HCT116 (cell line): ENCODE results near the gene TMTC3. TPM values are rescaled to one million over a fixed set of nuclear protein-coding genes. Genes with fewer than 3 reads are reported as not detected.

Experiments used
- ATAC-seq: fragments of 200-7000 bp; cut with Tn5 transposase; 2 replicates; pipeline ENCODE4 v1.9.1; 2020; ENCODE audit warnings: mild to moderate bottlenecking, moderate library complexity
- BruUV-seq: library from RNA; stranded (reverse); fragments of 400-500 nt; replicated peaks from 2 replicates; lab custom pipeline; 2021; lab: Mats Ljungman, UMichigan
- CTCF ChIA-PET: fragments of 300-600 bp; sonication (Branson Sonifier 250); formaldehyde crosslinking; loops from one replicate; lab custom pipeline; 2021; ENCODE audit warnings: antibody characterized with exemption; lab: Charles Lee
- POLR2A ChIA-PET: fragments of 300-600, 350-600 bp; sonication (Branson Sonifier 250); formaldehyde crosslinking; loops from one replicate; lab custom pipeline; 2021; ENCODE audit warnings: antibody characterized with exemption; lab: Charles Lee
- RAD21 ChIA-PET, 2 experiments: fragments of 300-600 bp; sonication (Branson Sonifier 250); formaldehyde crosslinking; loops; one replicate each; lab custom pipeline; 2023; ENCODE audit warnings: low total read pairs in 2 of 2; ENCODE audit not compliant: uncharacterized antibody in 2 of 2, unreplicated experiment in 2 of 2, low non-redundant PET in 1 of 2; lab: Charles Lee
- DNase-seq: peaks from one replicate; pipeline ENCODE4 v3.0.0-alpha.2; 2010; ENCODE audit warnings: low read depth, low spot score
- H2AFZ ChIP-seq: fragments of 200-600 bp; shearing (Covaris generic), sonication (generic); 2 replicates; pipeline ENCODE4 v1.6.1; 2017; ENCODE audit warnings: low read depth, mixed run types, mixed read lengths, antibody characterized with exemption, low read length; ENCODE audit not compliant: poor library complexity, severe bottlenecking
- H3K27ac ChIP-seq: 2 replicates; pipeline ENCODE4 v1.5.1; 2012; ENCODE audit warnings: low read depth, low read length
- H3K27me3 ChIP-seq: fragments of 200-600 bp; sonication (generic); 2 replicates; pipeline ENCODE4 v1.6.1; 2016; ENCODE audit warnings: mixed run types, low read length, mixed read lengths; ENCODE audit not compliant: insufficient read depth
- H3K36me3 ChIP-seq, 2 experiments: fragments of 200-500 bp in 1 of 2; fragments of 200-600 bp in 1 of 2; sonication (Bioruptor generic) in 1 of 2; sonication (generic) in 1 of 2; 2 replicates each; pipeline versions ENCODE4 v1.5.1 to v1.6.1; 2014 to 2016; ENCODE audit warnings: low read length in 2 of 2, inconsistent platforms in 1 of 2, mixed read lengths in 1 of 2, mixed run types in 1 of 2; ENCODE audit not compliant: insufficient read depth in 2 of 2, control insufficient read depth in 1 of 2
- H3K4me1 ChIP-seq, 2 experiments: fragments of 200-600 bp in 1 of 2; sonication (generic) in 1 of 2; 2 replicates each; pipeline versions ENCODE4 v1.5.1 to v1.6.1; 2012 to 2017; ENCODE audit warnings: low read length in 2 of 2, inconsistent platforms in 1 of 2, mild to moderate bottlenecking in 1 of 2, mixed read lengths in 1 of 2, mixed run types in 1 of 2, moderate library complexity in 1 of 2; ENCODE audit not compliant: insufficient read depth in 2 of 2, control insufficient read depth in 1 of 2
- H3K4me2 ChIP-seq: fragments of 200-600 bp; sonication (generic); 2 replicates; pipeline ENCODE4 v1.6.1; 2017; ENCODE audit warnings: mixed run types, low read length, mixed read lengths
- H3K4me3 ChIP-seq, 2 experiments: fragments of 200-600 bp in 1 of 2; sonication (generic) in 1 of 2; replicated peaks in 1 of 2; 2 replicates each; pipeline ENCODE4 v1.5.1; 2011 to 2016; ENCODE audit warnings: low read length in 2 of 2, control low read depth in 1 of 2, low read depth in 1 of 2, mild to moderate bottlenecking in 1 of 2, mixed read lengths in 1 of 2, mixed run types in 1 of 2
- H3K79me2 ChIP-seq: fragments of 200-600 bp; sonication (generic); 2 replicates; pipeline ENCODE4 v1.6.1; 2017; ENCODE audit warnings: mild to moderate bottlenecking, mixed run types, low read length, moderate library complexity, mixed read lengths; ENCODE audit not compliant: insufficient read depth
- H3K9ac ChIP-seq: fragments of 200-600 bp; sonication (generic); 2 replicates; pipeline ENCODE4 v1.6.1; 2016; ENCODE audit warnings: low read length, mixed read lengths
- H3K9me2 ChIP-seq: fragments of 200-600 bp; sonication (generic), shearing (Covaris generic); 2 replicates; pipeline ENCODE4 v1.6.1; 2017; ENCODE audit warnings: mixed run types, mild to moderate bottlenecking, moderate library complexity; ENCODE audit not compliant: insufficient read depth
- H3K9me3 ChIP-seq, 2 experiments: fragments of 200-500 bp in 1 of 2; fragments of 200-600 bp in 1 of 2; sonication (Bioruptor generic) in 1 of 2; sonication (generic) in 1 of 2; 2 replicates each; pipeline ENCODE4 v1.6.1; 2014 to 2017; ENCODE audit warnings: low read length in 2 of 2, mixed read lengths in 2 of 2, inconsistent platforms in 1 of 2, low read depth in 1 of 2, mild to moderate bottlenecking in 1 of 2, mixed run types in 1 of 2, moderate library complexity in 1 of 2; ENCODE audit not compliant: control insufficient read depth in 1 of 2, insufficient read depth in 1 of 2
- H4K20me1 ChIP-seq: fragments of 200-600 bp; sonication (generic), shearing (Covaris generic); 2 replicates; pipeline ENCODE4 v1.6.1; 2017; ENCODE audit warnings: mixed run types, mild to moderate bottlenecking, moderate library complexity; ENCODE audit not compliant: insufficient read depth
- CBX3 ChIP-seq: IDR thresholded peaks from 2 replicates; pipeline ENCODE4 v1.6.1; 2012; ENCODE audit warnings: low read depth
- CEBPB ChIP-seq: IDR thresholded peaks from 2 replicates; pipeline ENCODE4 v1.6.1; 2012; ENCODE audit warnings: low read depth
- CTCF ChIP-seq, 3 experiments: fragments of 200-600 bp in 1 of 3; sonication (generic) in 1 of 3; IDR thresholded peaks in 2 of 3; conservative IDR thresholded peaks in 1 of 3; 2 replicates each; pipeline ENCODE4 v1.5.1; 2012 to 2017; ENCODE audit warnings: low read depth in 2 of 3, low read length in 2 of 3, antibody characterized with exemption in 1 of 3, borderline replicate concordance in 1 of 3, control low read depth in 1 of 3, mild to moderate bottlenecking in 1 of 3, mixed read lengths in 1 of 3, mixed run types in 1 of 3, moderate library complexity in 1 of 3; ENCODE audit not compliant: insufficient read depth in 1 of 3
- EGR1 ChIP-seq: IDR thresholded peaks from 2 replicates; pipeline ENCODE4 v1.6.1; 2012; ENCODE audit warnings: low read depth
- EZH2 ChIP-seq: fragments of 200-600 bp; sonication (generic); IDR thresholded peaks from 2 replicates; pipeline ENCODE4 v1.6.1; 2017; ENCODE audit warnings: antibody characterized with exemption, mixed run types
- EZH2phosphoT487 ChIP-seq: fragments of 200-600 bp; IDR thresholded peaks from 2 replicates; pipeline ENCODE4 v1.6.1; 2018; ENCODE audit warnings: antibody characterized with exemption, borderline replicate concordance
- JUND ChIP-seq: IDR thresholded peaks from 2 replicates; pipeline ENCODE4 v1.6.1; 2012
- POLR2A ChIP-seq: IDR thresholded peaks from 2 replicates; pipeline ENCODE4 v1.7.0; 2011; ENCODE audit warnings: borderline replicate concordance; ENCODE audit not compliant: insufficient read depth, insufficient read length; ENCODE audit errors: extremely low read depth
- RAD21 ChIP-seq: IDR thresholded peaks from 2 replicates; pipeline ENCODE4 v1.6.1; 2012; ENCODE audit warnings: low read depth, mild to moderate bottlenecking
- SIN3A ChIP-seq: IDR thresholded peaks from 2 replicates; pipeline ENCODE4 v1.6.1; 2012; ENCODE audit warnings: low read depth
- SP1 ChIP-seq: IDR thresholded peaks from 2 replicates; pipeline ENCODE4 v1.6.1; 2012; ENCODE audit warnings: low read depth
- SRF ChIP-seq: IDR thresholded peaks from 2 replicates; pipeline ENCODE4 v1.6.1; 2012; ENCODE audit warnings: low read depth
- TCF7L2 ChIP-seq: IDR thresholded peaks from 2 replicates; pipeline ENCODE4 v1.7.0; 2011; ENCODE audit warnings: borderline replicate concordance, inconsistent platforms; ENCODE audit not compliant: insufficient read depth, insufficient read length; ENCODE audit errors: extremely low read depth
- ZBTB33 ChIP-seq: IDR thresholded peaks from 2 replicates; pipeline ENCODE4 v1.6.1; 2011; ENCODE audit warnings: mild to moderate bottlenecking, low read length, moderate library complexity; ENCODE audit not compliant: insufficient replicate concordance; ENCODE audit errors: extremely low read depth
- ZNF274 ChIP-seq: fragments of 200-500 bp; sonication (Bioruptor generic); IDR thresholded peaks from 2 replicates; pipeline ENCODE4 v1.6.1; 2014; ENCODE audit warnings: mild to moderate bottlenecking, low read depth, low read length, inconsistent platforms
- intact Hi-C: fragments of 100-400 bp; cut with micrococcal nuclease; formaldehyde crosslinking; loops from 2 replicates; pipeline ENCODE4 v1.10.0; 2022
- total RNA-seq: library from RNA; stranded (reverse); gene quantifications from one replicate; pipeline ENCODE4 v1.2.1, GENCODE V29; 2021; ENCODE audit not compliant: unreplicated experiment

TMTC3 gene
- total RNA-seq, 1 experiment from 2014 or later, result 22.5 TPM

- no peak overlapping the region for H3K27ac ChIP-seq
- ChIA-PET CTCF (no interaction called here), RAD21 (no interaction called here)
- BruUV-seq, result no TSS peak
- no peak for DNase-seq
- intact Hi-C loops, result no loop called here
- TF ChIP-seq EZH2 (no peak), CEBPB (no peak), CBX3 (no peak), EZH2phosphoT487 (no peak), ZNF274 (no peak), JUND (no peak)
- TF ChIP-seq, all 23 proteins: peak for 0
- no peak overlapping the region for H3K4me2 ChIP-seq
- no peak overlapping the region for H2AFZ ChIP-seq
- H3K36me3 ChIP-seq, result no peaks in the 10 kb centered on the region
- H3K27me3 ChIP-seq, result no peaks in the 10 kb centered on the region
- no peak overlapping the region for H3K9ac ChIP-seq
- peaks cover 5 to 24% of the 10 kb centered on the region in 2 experiments; a peak in 3 of 4 replicates for H3K4me1 ChIP-seq
- no peaks in the 10 kb centered on the region for H4K20me1 ChIP-seq
- POLR2A ChIA-PET, result no interaction called here
- no peaks in the 10 kb centered on the region for H3K9me2 ChIP-seq
- H3K79me2 ChIP-seq, result no peaks in the 10 kb centered on the region
- no peak for ATAC-seq
- H3K4me3 ChIP-seq, result no peak overlapping the region
- H3K9me3 ChIP-seq, result no peaks in the 10 kb centered on the region; a peak in 1 of 4 replicates
Observed at GRCh38 chr12:88243982-88244381, 101.9 kb downstream of the TMTC3 start.

GRCh38 chr12:88245905-88246304, 103.8 kb downstream of the TMTC3 start:
- Histone ChIP-seq H3K4me3 (no peak overlapping the region), H4K20me1 (no peaks in the 10 kb centered on the region), H3K4me2 (no peak overlapping the region), H3K9me3 (no peaks in the 10 kb centered on the region), H3K27me3 (no peaks in the 10 kb centered on the region), H3K9me2 (no peaks in the 10 kb centered on the region), H3K79me2 (no peaks in the 10 kb centered on the region), H3K4me1 (peaks cover 5 to 24% of the 10 kb centered on the region in 2 experiments; a peak in 3 of 4 replicates), H3K9ac (no peak overlapping the region), H3K36me3 (no peaks in the 10 kb centered on the region), H3K27ac (no peak overlapping the region), H2AFZ (no peak overlapping the region)
- no peak for TF ChIP-seq EZH2
- no peak for TF ChIP-seq SRF
- no peak for TF ChIP-seq TCF7L2
- TF ChIP-seq EGR1, result no peak
- TF ChIP-seq SP1, result no peak
- no peak for TF ChIP-seq SIN3A
- TF ChIP-seq RAD21, result no peak
- no peak for TF ChIP-seq CBX3
- TF ChIP-seq CTCF (IDR thresholded peaks at IDR 0.05 in 2 of 3, conservative IDR thresholded peaks at IDR 0.05 in 1 of 3; ENCODE audit: borderline replicate concordance in 1 of 3, insufficient read depth in 1 of 3, low read depth in 2 of 3, low read length in 2 of 3), result no peak
- no peak for TF ChIP-seq ZBTB33
- TF ChIP-seq ZNF274, result no peak
- no peak for TF ChIP-seq POLR2A
- DNase-seq, result no peak
- no TSS peak for BruUV-seq
- intact Hi-C loops, result no loop called here
- CTCF ChIA-PET, result no interaction called here
- ATAC-seq, result no peak
- POLR2A ChIA-PET, result no interaction called here
- RAD21 ChIA-PET, result no interaction called here
